H1 (cell line): ENCODE results near the gene ETV4. TPM values are rescaled to one million over a fixed set of nuclear protein-coding genes. Genes with fewer than 3 reads are reported as not detected.
A peak's percentile ranks its signal among the peaks of the same experiment; 100 is the strongest.

Experiments
- CTCF ChIA-PET: fragments of 300-600 bp; sonication (Branson Sonifier 250); formaldehyde crosslinking; loops from one replicate; lab custom pipeline; 2021; ENCODE audit not compliant: partially characterized antibody; lab: Charles Lee
- POLR2A ChIA-PET: fragments of 300-600 bp; sonication (Branson Sonifier 250); formaldehyde crosslinking; loops from one replicate; lab custom pipeline; 2021; ENCODE audit warnings: inconsistent platforms; ENCODE audit not compliant: partially characterized antibody; lab: Charles Lee
- DNase-seq, 2 experiments: peaks; one replicate each; pipeline versions ENCODE4 v3.0.0 to v3.0.0-alpha.2; 2010 to 2022; ENCODE audit warnings: low spot score in 2 of 2, low read depth in 1 of 2, mixed read lengths in 1 of 2
- FAIRE-seq: peaks from 2 replicates; lab custom pipeline; 2011; peaks lifted over from hg19 to GRCh38; lab: Jason Lieb, UNC
- H2AFZ ChIP-seq: 2 replicates; pipeline ENCODE4 v1.8.1; 2012; ENCODE audit warnings: low read length, inconsistent platforms
- H2AK5ac ChIP-seq: 2 replicates; pipeline ENCODE4 v1.6.1; 2013; ENCODE audit warnings: low read depth, low read length
- H2BK120ac ChIP-seq: replicated peaks from 2 replicates; pipeline ENCODE3; 2013; ENCODE audit warnings: low read depth, low read length, inconsistent platforms
- H2BK12ac ChIP-seq: 2 replicates; pipeline ENCODE4 v1.6.1; 2013; ENCODE audit warnings: low read depth, low read length
- H2BK15ac ChIP-seq: 2 replicates; pipeline ENCODE4 v1.6.1; 2013; ENCODE audit warnings: low read length
- H2BK20ac ChIP-seq: 2 replicates; pipeline ENCODE4 v1.6.1; 2013; ENCODE audit warnings: low read length
- H2BK5ac ChIP-seq: 2 replicates; pipeline ENCODE4 v1.6.1; 2013; ENCODE audit warnings: low read depth, low read length
- H3K14ac ChIP-seq: 2 replicates; pipeline ENCODE4 v1.6.1; 2013; ENCODE audit warnings: inconsistent platforms; ENCODE audit not compliant: insufficient read length
- H3K18ac ChIP-seq: 2 replicates; pipeline ENCODE4 v1.6.1; 2013; ENCODE audit warnings: low read length; ENCODE audit errors: extremely low read depth
- H3K23ac ChIP-seq: 2 replicates; pipeline ENCODE4 v1.6.1; 2013; ENCODE audit warnings: inconsistent platforms; ENCODE audit not compliant: insufficient read length
- H3K23me2 ChIP-seq: 2 replicates; pipeline ENCODE4 v1.6.1; 2013; ENCODE audit warnings: low read depth, low read length
- H3K27ac ChIP-seq: 2 replicates; pipeline ENCODE4 v1.6.1; 2011; ENCODE audit warnings: low read depth, low read length, inconsistent platforms
- H3K27me3 ChIP-seq, 4 experiments: replicated peaks in 1 of 4; 1 replicate in 1 of 4; 2 replicates in 3 of 4; pipeline versions ENCODE4 v1.6.1 to v1.8.1; 2011 to 2013; ENCODE audit warnings: low read length in 3 of 4, mild to moderate bottlenecking in 3 of 4, inconsistent platforms in 2 of 4, mixed read lengths in 2 of 4, moderate library complexity in 1 of 4; ENCODE audit not compliant: control insufficient read depth in 3 of 4, insufficient read depth in 3 of 4; ENCODE audit errors: extremely low read depth in 1 of 4
- H3K36me3 ChIP-seq, 4 experiments: 2 replicates each; pipeline versions ENCODE4 v1.6.1 to v1.8.1; 2011 to 2013; ENCODE audit warnings: mild to moderate bottlenecking in 4 of 4, low read length in 3 of 4, moderate library complexity in 2 of 4, control low read depth in 1 of 4, inconsistent platforms in 1 of 4; ENCODE audit not compliant: insufficient read depth in 4 of 4, control insufficient read depth in 2 of 4
- H3K4ac ChIP-seq: replicated peaks from 2 replicates; pipeline ENCODE3; 2013; ENCODE audit warnings: low read length, low read depth, mixed read lengths, inconsistent platforms; ENCODE audit not compliant: insufficient read length
- H3K4me1 ChIP-seq, 4 experiments: replicated peaks in 1 of 4; 1 replicate in 1 of 4; 2 replicates in 3 of 4; pipeline versions ENCODE4 v1.6.1 to v1.8.1; 2011 to 2013; ENCODE audit warnings: low read length in 3 of 4, inconsistent platforms in 2 of 4, mixed read lengths in 1 of 4; ENCODE audit not compliant: insufficient read depth in 4 of 4, control insufficient read depth in 3 of 4
- H3K4me2 ChIP-seq, 2 experiments: 2 replicates each; pipeline versions ENCODE4 v1.6.1 to v1.8.1; 2011 to 2013; ENCODE audit warnings: low read depth in 2 of 2, low read length in 2 of 2, control low read depth in 1 of 2, inconsistent platforms in 1 of 2, mild to moderate bottlenecking in 1 of 2; ENCODE audit not compliant: insufficient read depth in 1 of 2
- H3K4me3 ChIP-seq, 4 experiments: fragments of 200-600, 300-600 bp in 1 of 4; sonication (generic), shearing (Covaris generic), sonication (Bioruptor Twin) in 1 of 4; 2 replicates each; pipeline versions ENCODE4 v1.5.1 to v1.8.1; 2011 to 2016; ENCODE audit warnings: low read length in 4 of 4, low read depth in 3 of 4, control low read depth in 2 of 4, inconsistent platforms in 2 of 4, mild to moderate bottlenecking in 2 of 4, mixed read lengths in 1 of 4, moderate library complexity in 1 of 4; ENCODE audit not compliant: insufficient read depth in 2 of 4; ENCODE audit errors: extremely low read depth in 1 of 4
- H3K56ac ChIP-seq: replicated peaks from 2 replicates; pipeline ENCODE3; 2013; ENCODE audit warnings: low read depth, mild to moderate bottlenecking, mixed read lengths, low read length, inconsistent platforms; ENCODE audit not compliant: insufficient read length
- H3K79me1 ChIP-seq: 2 replicates; pipeline ENCODE4 v1.6.1; 2013; ENCODE audit warnings: low read depth, low read length, control low read depth
- H3K79me2 ChIP-seq, 2 experiments: 2 replicates each; pipeline versions ENCODE4 v1.6.1 to v1.8.1; 2012 to 2013; ENCODE audit warnings: low read length in 2 of 2, mild to moderate bottlenecking in 2 of 2, inconsistent platforms in 1 of 2; ENCODE audit not compliant: insufficient read depth in 2 of 2, control insufficient read depth in 1 of 2
- H3K9ac ChIP-seq, 4 experiments: replicated peaks in 1 of 4; 1 replicate in 1 of 4; 2 replicates in 3 of 4; pipeline versions ENCODE4 v1.6.1 to v1.8.1; 2011 to 2013; ENCODE audit warnings: low read depth in 3 of 4, low read length in 3 of 4, control low read depth in 2 of 4, mild to moderate bottlenecking in 2 of 4, moderate library complexity in 2 of 4, inconsistent platforms in 1 of 4; ENCODE audit errors: extremely low read depth in 1 of 4
- H3K9me3 ChIP-seq, 2 experiments: 2 replicates each; pipeline versions ENCODE4 v1.6.1 to v1.8.1; 2012 to 2013; ENCODE audit warnings: mild to moderate bottlenecking in 2 of 2, moderate library complexity in 2 of 2, control low read depth in 1 of 2, inconsistent platforms in 1 of 2, low read depth in 1 of 2, low read length in 1 of 2, mixed read lengths in 1 of 2; ENCODE audit not compliant: insufficient read depth in 2 of 2
- H4K20me1 ChIP-seq, 2 experiments: replicated peaks in 1 of 2; 2 replicates each; pipeline versions ENCODE3 to v1.8.1; 2011 to 2013; ENCODE audit warnings: inconsistent platforms in 2 of 2, low read length in 2 of 2, mild to moderate bottlenecking in 1 of 2; ENCODE audit not compliant: insufficient read depth in 2 of 2, control insufficient read depth in 1 of 2
- H4K5ac ChIP-seq: 2 replicates; pipeline ENCODE4 v1.6.1; 2013; ENCODE audit warnings: low read length, low read depth, mixed read lengths, inconsistent platforms; ENCODE audit not compliant: insufficient read length
- H4K8ac ChIP-seq: 2 replicates; pipeline ENCODE4 v1.8.0; 2013; ENCODE audit warnings: mild to moderate bottlenecking, moderate library complexity, low read length, inconsistent platforms; ENCODE audit not compliant: insufficient read depth; ENCODE audit errors: extremely low read depth
- H4K91ac ChIP-seq: replicated peaks from 2 replicates; pipeline ENCODE3; 2013; ENCODE audit warnings: low read length, mixed read lengths, inconsistent platforms; ENCODE audit not compliant: insufficient read length
- E2F6 ChIP-seq: IDR thresholded peaks from 2 replicates; pipeline ENCODE4 v1.6.1; 2012; ENCODE audit warnings: inconsistent platforms
- PHF8 ChIP-seq: fragments of 200-600 bp; sonication (generic); conservative IDR thresholded peaks from 2 replicates; pipeline ENCODE4 v1.7.1; 2012; ENCODE audit warnings: low read depth, mild to moderate bottlenecking, inconsistent platforms, low read length, moderate library complexity
- YY1 ChIP-seq: IDR thresholded peaks from 2 replicates; pipeline ENCODE4 v1.6.1; 2011; ENCODE audit warnings: low read depth, mild to moderate bottlenecking, low read length
- WGBS, 2 experiments: shearing (Covaris generic) in 1 of 2; methylation state at CpG; one replicate each; pipeline versions ENCODE4 v1.1.6 to v1.1.7; 2013 to 2015; ENCODE audit warnings: low lambda C conversion rate in 2 of 2, mixed read lengths in 2 of 2, inconsistent platforms in 1 of 2, low coverage in 1 of 2, missing lambda C conversion rate in 1 of 2; ENCODE audit not compliant: insufficient replicate concordance in 2 of 2, insufficient coverage in 1 of 2, insufficient read length in 1 of 2; ENCODE audit errors: extremely low coverage in 1 of 2, missing lambda C conversion rate in 1 of 2; 5-methylcytosine and 5-hydroxymethylcytosine counted together
- polyA plus RNA-seq, 7 experiments: library from polyadenylated mRNA; depleted of rRNA in 3 of 7; stranded (reverse) in 5 of 7; unstranded in 2 of 7; fragments of >200 nt in 5 of 7; fragments of 200-250 nt in 2 of 7; gene quantifications; 1 replicate in 5 of 7; 2 replicates in 1 of 7; 4 replicates in 1 of 7; pipeline versions ENCODE4 v1.2.1 to v1.2.3, GENCODE V29; 2011 to 2013; ENCODE audit warnings: missing spikeins in 2 of 7, mixed read lengths in 2 of 7
- total RNA-seq: library from RNA; stranded (reverse); fragmentation: NEBNext Ultra II Directional; extraction: Animal tissue kit (Norgen Biotek cat#: 25700); gene quantifications from 2 replicates; pipeline ENCODE4 v1.2.1, GENCODE V29; 2021

ETV4 gene
- total and polyA plus RNA-seq, 2 of the 8 experiments (the other 6 are each of a cell fraction or from before 2014, with no cell fraction given): 75.2 to 143 TPM

GRCh38 chr17:43562679-43563599, 16.8 kb upstream of the ETV4 start:
- no peaks in the 10 kb centered on the region for H3K23me2 ChIP-seq
- H2BK15ac ChIP-seq: no peak overlapping the region
- no peak for FAIRE-seq
- ChIA-PET POLR2A (interaction anchor here (0.6 to 5.6 kb wide), 15 partner anchors 9 to 746 kb away, joined by 3 to 36 read pairs (median 4); partner anchors contain the start of gene ETV4), CTCF (interaction anchor here (0.7 to 6.6 kb wide), 19 partner anchors 13 to 227 kb away, joined by 3 to 65 read pairs (median 3); no protein-coding TSS in a partner anchor)
- H4K8ac ChIP-seq: no peak overlapping the region
- H3K14ac ChIP-seq: no peak overlapping the region
- H3K56ac ChIP-seq: no peak overlapping the region
- H3K79me1 ChIP-seq: no peaks in the 10 kb centered on the region
- DNase-seq: no peak
- 0 out of 2 replicates have a peak overlapping the region, but pooled peaks have one; percentile 2 for H2AFZ ChIP-seq
- no peaks in the 10 kb centered on the region for H3K79me2 ChIP-seq
- H3K27ac ChIP-seq: no peak overlapping the region
- H3K18ac ChIP-seq: peak overlapping the region; percentile 25
- H3K4ac ChIP-seq: no peak overlapping the region
- H3K9me3 ChIP-seq: no peaks in the 10 kb centered on the region
- H2AK5ac ChIP-seq: no peak overlapping the region
- no peak overlapping the region for H4K5ac ChIP-seq
- peaks cover 13 to 24% (median 20%) of the 10 kb centered on the region in 4 experiments for H3K4me1 ChIP-seq
- H3K4me2 ChIP-seq: peak overlapping the region; percentile 47 to 50
- peaks cover 0 to 3% (median 1%) of the 10 kb centered on the region in 4 experiments; a peak in 3 of 7 replicates for H3K27me3 ChIP-seq
- H2BK12ac ChIP-seq: no peak overlapping the region
- no peak overlapping the region for H3K23ac ChIP-seq
- no peak overlapping the region for H2BK20ac ChIP-seq
- peak overlapping the region; percentile 13; the same call in 1 of the 2 replicates for H2BK5ac ChIP-seq
- no peak overlapping the region for H3K9ac ChIP-seq
- H3K36me3 ChIP-seq: no peaks in the 10 kb centered on the region
- H3K4me3 ChIP-seq: peak overlapping the region in 2 of 4 experiments; percentile 14 to 43; a peak in 3 of 8 replicates
- no peak overlapping the region for H4K91ac ChIP-seq
- TF ChIP-seq YY1 (no peak), PHF8 (no peak), E2F6 (0 out of 2 replicates have a peak, but pooled peaks have one; percentile 31)
- TF ChIP-seq, all 59 proteins: peak for 1
- 32% methylated on average over 19 of the region's 19 CpGs; no CpG with 5 or more reads in 1 of the 2 experiments for WGBS, 2 experiments
- Histone ChIP-seq H2BK120ac (no peak overlapping the region), H4K20me1 (no peaks in the 10 kb centered on the region)
